HepG2 (cell line): ENCODE data around the gene LDLRAD4. TPM values are rescaled to one million over a fixed set of nuclear protein-coding genes. Genes with fewer than 3 reads are reported as not detected.

Source experiments
- CBFB ChIP-seq: sonication (generic); formaldehyde crosslinking; IDR thresholded peaks from 2 replicates; pipeline ENCODE4 v1.4.0; 2020; ENCODE audit warnings: missing genetic modification reagents
- KAT7 ChIP-seq: IDR thresholded peaks from 2 replicates; pipeline ENCODE4 v1.6.1; 2018; ENCODE audit warnings: borderline replicate concordance, missing compliant biosample characterization
- MEIS2 ChIP-seq: sonication (generic); formaldehyde crosslinking; IDR thresholded peaks from 2 replicates; pipeline ENCODE4 v1.9.0; 2021; ENCODE audit warnings: mild to moderate bottlenecking, missing genetic modification reagents
- MYPOP ChIP-seq: sonication (generic); formaldehyde crosslinking; IDR thresholded peaks from 2 replicates; pipeline ENCODE4 v1.8.1; 2023; ENCODE audit warnings: mild to moderate bottlenecking, moderate library complexity, missing genetic modification reagents
- NFE2 ChIP-seq: sonication (generic); formaldehyde crosslinking; IDR thresholded peaks from 2 replicates; pipeline ENCODE4 v1.4.0; 2020; ENCODE audit warnings: missing genetic modification reagents
- NFIC ChIP-seq: IDR thresholded peaks from 2 replicates; pipeline ENCODE4 v1.6.1; 2012; ENCODE audit warnings: mild to moderate bottlenecking, low read length, inconsistent platforms
- NR2C2 ChIP-seq: sonication (generic); formaldehyde crosslinking; IDR thresholded peaks from 2 replicates; pipeline ENCODE4 v1.4.0; 2020; ENCODE audit warnings: missing genetic modification reagents, mild to moderate bottlenecking, moderate library complexity, borderline replicate concordance
- NR2F6 ChIP-seq, 2 experiments: IDR thresholded peaks; 2 replicates each; pipeline ENCODE4 v1.6.1; 2016; ENCODE audit warnings: antibody characterized with exemption in 1 of 2, mild to moderate bottlenecking in 1 of 2
- PHF21A ChIP-seq: sonication (generic); formaldehyde crosslinking; IDR thresholded peaks from 2 replicates; pipeline ENCODE4 v1.5.0; 2020; ENCODE audit warnings: mild to moderate bottlenecking, missing genetic modification reagents
- SNAPC2 ChIP-seq: sonication (generic); formaldehyde crosslinking; IDR thresholded peaks from 2 replicates; pipeline ENCODE4 v1.8.1; 2022; ENCODE audit warnings: mild to moderate bottlenecking, missing genetic modification reagents
- ZBTB3 ChIP-seq: sonication (generic); formaldehyde crosslinking; IDR thresholded peaks from 2 replicates; pipeline ENCODE4 v1.4.0; 2020; ENCODE audit warnings: low read depth, mild to moderate bottlenecking, moderate library complexity, missing genetic modification reagents, borderline replicate concordance
- ZEB1 ChIP-seq: IDR thresholded peaks from 2 replicates; pipeline ENCODE4 v1.6.1; 2012; ENCODE audit warnings: mild to moderate bottlenecking, low read depth, inconsistent platforms; ENCODE audit not compliant: insufficient replicate concordance
- ZMYM2 ChIP-seq: sonication (generic); formaldehyde crosslinking; IDR thresholded peaks from 2 replicates; pipeline ENCODE4 v1.8.0; 2022; ENCODE audit warnings: mild to moderate bottlenecking, missing genetic modification reagents
- ZNF143 ChIP-seq: sonication (generic); formaldehyde crosslinking; IDR thresholded peaks from 2 replicates; pipeline ENCODE4 v1.4.0; 2020; ENCODE audit warnings: missing genetic modification reagents
- ZNF292 ChIP-seq: sonication (generic); formaldehyde crosslinking; IDR thresholded peaks from 2 replicates; pipeline ENCODE4 v1.8.1; 2022; ENCODE audit warnings: mild to moderate bottlenecking, low read depth, missing genetic modification reagents, borderline replicate concordance
- ZNF296 ChIP-seq: sonication (generic); formaldehyde crosslinking; conservative IDR thresholded peaks from 2 replicates; pipeline ENCODE4 v1.5.0; 2020; ENCODE audit warnings: mild to moderate bottlenecking, missing genetic modification reagents
- ZNF33B ChIP-seq: sonication (generic); formaldehyde crosslinking; IDR thresholded peaks from 2 replicates; pipeline ENCODE4 v1.5.1; 2020; ENCODE audit warnings: mild to moderate bottlenecking, missing genetic modification reagents
- ZNF547 ChIP-seq: sonication (generic); formaldehyde crosslinking; IDR thresholded peaks from 2 replicates; pipeline ENCODE4 v1.5.1; 2020; ENCODE audit warnings: mild to moderate bottlenecking, missing genetic modification reagents
- ZNF556 ChIP-seq: sonication (generic); formaldehyde crosslinking; IDR thresholded peaks from 2 replicates; pipeline ENCODE4 v1.4.0; 2020; ENCODE audit warnings: mild to moderate bottlenecking, missing genetic modification reagents, borderline replicate concordance
- ZNF709 ChIP-seq: sonication (generic); formaldehyde crosslinking; IDR thresholded peaks from 2 replicates; pipeline ENCODE4 v1.5.0; 2020; ENCODE audit warnings: mild to moderate bottlenecking, missing genetic modification reagents
- ZNF775 ChIP-seq: sonication (generic); formaldehyde crosslinking; IDR thresholded peaks from 2 replicates; pipeline ENCODE4 v1.4.0; 2020; ENCODE audit warnings: missing genetic modification reagents, mild to moderate bottlenecking, moderate library complexity, borderline replicate concordance
- ZNF777 ChIP-seq: sonication (generic); formaldehyde crosslinking; IDR thresholded peaks from 2 replicates; pipeline ENCODE4 v1.4.0; 2020; ENCODE audit warnings: missing genetic modification reagents
- ZNF782 ChIP-seq: sonication (generic); formaldehyde crosslinking; IDR thresholded peaks from 2 replicates; pipeline ENCODE4 v1.4.0; 2020; ENCODE audit warnings: missing genetic modification reagents, mild to moderate bottlenecking, borderline replicate concordance
- polyA plus RNA-seq, 8 experiments: library from polyadenylated mRNA; depleted of rRNA in 3 of 8; stranded (reverse) in 7 of 8; unstranded in 1 of 8; fragments of >200 nt; fragmentation: Illumina TruSeq in 4 of 8; extraction: Trizol in 4 of 8; gene quantifications; 2 replicates each; pipeline versions ENCODE4 v1.2.1 to v1.2.3, GENCODE V29; 2011 to 2016; ENCODE audit warnings: low read depth in 4 of 8, missing spikeins in 1 of 8, mixed read lengths in 1 of 8; ENCODE audit not compliant: insufficient read depth in 1 of 8
- total RNA-seq, 5 experiments: library from RNA; depleted of rRNA; stranded (reverse); fragments of >200 nt; fragmentation: Illumina TruSeq; extraction: Trizol; gene quantifications; 2 replicates each; pipeline ENCODE4 v1.2.3, GENCODE V29; 2016; ENCODE audit warnings: low read depth in 1 of 5
- TF ChIP-seq, protein P1 (sequence below): sonication (generic); formaldehyde crosslinking; IDR thresholded peaks from 2 replicates; pipeline ENCODE4 v1.8.0; 2022; ENCODE audit warnings: missing genetic modification reagents, low read depth, mild to moderate bottlenecking, borderline replicate concordance
- TF ChIP-seq, protein P2 (sequence below): sonication (generic); formaldehyde crosslinking; IDR thresholded peaks from 2 replicates; pipeline ENCODE4 v1.5.1; 2020; ENCODE audit warnings: mild to moderate bottlenecking, missing genetic modification reagents, moderate library complexity

LDLRAD4 gene
- total and polyA plus RNA-seq, 2 of the 13 experiments (the other 11 are each of a cell fraction or from before 2014, with no cell fraction given) = 13.6 to 20.9 TPM

DNA sequence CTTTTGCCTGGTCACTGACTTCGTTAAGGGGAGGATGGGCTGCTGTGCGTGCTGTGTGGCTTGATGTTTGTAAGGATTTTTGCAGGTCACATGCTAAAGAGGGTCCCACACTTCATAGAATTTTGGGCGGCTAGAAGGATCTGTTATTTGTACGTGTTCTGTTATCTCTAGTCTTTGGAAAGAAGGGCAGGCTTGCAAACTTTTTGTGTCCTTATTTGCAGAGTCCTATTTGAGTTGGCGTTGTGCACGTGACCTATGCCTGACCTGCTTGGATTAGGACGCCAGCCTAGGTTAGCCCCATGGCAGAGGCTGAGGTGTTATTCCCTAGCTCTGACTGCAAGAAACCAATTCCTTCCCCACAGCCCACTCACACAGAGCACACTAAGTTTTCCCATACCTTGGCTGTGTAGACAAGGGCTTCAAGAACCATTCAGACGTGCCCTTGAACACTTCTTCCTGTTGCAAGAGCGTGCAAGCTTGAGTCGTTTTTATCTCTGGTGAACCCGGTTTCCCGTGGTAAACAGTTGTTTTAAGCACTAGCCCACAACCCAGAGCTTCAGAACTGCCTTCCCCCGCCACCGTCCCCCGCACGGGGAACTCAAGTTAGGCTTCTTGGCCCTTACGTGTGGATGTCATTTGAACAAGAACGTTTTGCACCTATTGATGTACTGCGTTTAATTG, 94.6 kb downstream of the LDLRAD4 start (continued):
- TF ChIP-seq, protein P1, sequence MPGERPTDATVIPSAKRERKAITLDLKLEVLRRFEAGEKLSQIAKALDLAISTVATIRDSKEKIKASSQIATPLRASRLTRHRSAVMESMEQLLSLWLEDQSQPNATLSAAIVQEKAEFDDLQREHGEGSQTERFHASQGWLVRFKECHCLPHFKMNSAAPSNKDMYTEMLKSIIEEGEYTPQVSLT = no peak
- no peak for TF ChIP-seq ZNF782
- TF ChIP-seq NR2F6 (IDR thresholded peaks at IDR 0.05) = peak; percentile 48
- peak; percentile 44; the same call in 1 of the 2 replicates for TF ChIP-seq NR2F6 (CRISPR knock-in tag; IDR thresholded peaks at IDR 0.05)
- no peak for TF ChIP-seq ZNF777 (CRISPR knock-in tag)
- peak; percentile 32; the same call in 1 of the 2 replicates for TF ChIP-seq PHF21A (CRISPR knock-in tag)
- TF ChIP-seq ZNF292 (CRISPR knock-in tag) = peak; percentile 68; the same call in 1 of the 2 replicates
- no peak for TF ChIP-seq KAT7 (CRISPR knock-in tag)
- no peak for TF ChIP-seq ZNF296 (CRISPR knock-in tag)
- TF ChIP-seq MEIS2 = no peak
- TF ChIP-seq ZNF143 (CRISPR knock-in tag) = no peak
- TF ChIP-seq ZNF775 (CRISPR knock-in tag) = no peak
- no peak for TF ChIP-seq SNAPC2 (CRISPR knock-in tag)
- TF ChIP-seq, protein P2, sequence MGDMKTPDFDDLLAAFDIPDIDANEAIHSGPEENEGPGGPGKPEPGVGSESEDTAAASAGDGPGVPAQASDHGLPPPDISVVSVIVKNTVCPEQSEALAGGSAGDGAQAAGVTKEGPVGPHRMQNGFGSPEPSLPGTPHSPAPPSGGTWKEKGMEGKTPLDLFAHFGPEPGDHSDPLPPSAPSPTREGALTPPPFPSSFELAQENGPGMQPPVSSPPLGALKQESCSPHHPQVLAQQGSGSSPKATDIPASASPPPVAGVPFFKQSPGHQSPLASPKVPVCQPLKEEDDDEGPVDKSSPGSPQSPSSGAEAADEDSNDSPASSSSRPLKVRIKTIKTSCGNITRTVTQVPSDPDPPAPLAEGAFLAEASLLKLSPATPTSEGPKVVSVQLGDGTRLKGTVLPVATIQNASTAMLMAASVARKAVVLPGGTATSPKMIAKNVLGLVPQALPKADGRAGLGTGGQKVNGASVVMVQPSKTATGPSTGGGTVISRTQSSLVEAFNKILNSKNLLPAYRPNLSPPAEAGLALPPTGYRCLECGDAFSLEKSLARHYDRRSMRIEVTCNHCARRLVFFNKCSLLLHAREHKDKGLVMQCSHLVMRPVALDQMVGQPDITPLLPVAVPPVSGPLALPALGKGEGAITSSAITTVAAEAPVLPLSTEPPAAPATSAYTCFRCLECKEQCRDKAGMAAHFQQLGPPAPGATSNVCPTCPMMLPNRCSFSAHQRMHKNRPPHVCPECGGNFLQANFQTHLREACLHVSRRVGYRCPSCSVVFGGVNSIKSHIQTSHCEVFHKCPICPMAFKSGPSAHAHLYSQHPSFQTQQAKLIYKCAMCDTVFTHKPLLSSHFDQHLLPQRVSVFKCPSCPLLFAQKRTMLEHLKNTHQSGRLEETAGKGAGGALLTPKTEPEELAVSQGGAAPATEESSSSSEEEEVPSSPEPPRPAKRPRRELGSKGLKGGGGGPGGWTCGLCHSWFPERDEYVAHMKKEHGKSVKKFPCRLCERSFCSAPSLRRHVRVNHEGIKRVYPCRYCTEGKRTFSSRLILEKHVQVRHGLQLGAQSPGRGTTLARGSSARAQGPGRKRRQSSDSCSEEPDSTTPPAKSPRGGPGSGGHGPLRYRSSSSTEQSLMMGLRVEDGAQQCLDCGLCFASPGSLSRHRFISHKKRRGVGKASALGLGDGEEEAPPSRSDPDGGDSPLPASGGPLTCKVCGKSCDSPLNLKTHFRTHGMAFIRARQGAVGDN = peak; percentile 14; the same call in 1 of the 2 replicates
- peak; percentile 71; the same call in 1 of the 2 replicates for TF ChIP-seq ZNF33B
- no peak for TF ChIP-seq NFIC
- no peak for TF ChIP-seq ZEB1
- TF ChIP-seq ZNF709 (CRISPR knock-in tag) = 0 out of 2 replicates have a peak, but pooled peaks have one; percentile 61
- TF ChIP-seq ZNF547 (CRISPR knock-in tag) = 0 out of 2 replicates have a peak, but pooled peaks have one; percentile 39
- TF ChIP-seq ZBTB3 (CRISPR knock-in tag) = no peak
- TF ChIP-seq ZMYM2 (CRISPR knock-in tag) = 0 out of 2 replicates have a peak, but pooled peaks have one; percentile 14
- TF ChIP-seq MYPOP (CRISPR knock-in tag) = peak; percentile 72; the same call in 1 of the 2 replicates
- TF ChIP-seq NR2C2 (CRISPR knock-in tag) = 0 out of 2 replicates have a peak, but pooled peaks have one; percentile 32
- TF ChIP-seq ZNF556 (CRISPR knock-in tag) = 0 out of 2 replicates have a peak, but pooled peaks have one; percentile 38
- TF ChIP-seq CBFB (CRISPR knock-in tag) = no peak
- no peak for TF ChIP-seq NFE2 (CRISPR knock-in tag)
